GM21619 (cell line): ENCODE results near the gene DARS1.
A peak's percentile ranks its signal among the peaks of the same experiment; 100 is the strongest.

Source experiments
- ATAC-seq: cut with Tn5 transposase; IDR thresholded peaks from one replicate; pipeline ENCODE4 v1.9.1; 2021; ENCODE audit not compliant: unreplicated experiment

DARS1 gene

DNA sequence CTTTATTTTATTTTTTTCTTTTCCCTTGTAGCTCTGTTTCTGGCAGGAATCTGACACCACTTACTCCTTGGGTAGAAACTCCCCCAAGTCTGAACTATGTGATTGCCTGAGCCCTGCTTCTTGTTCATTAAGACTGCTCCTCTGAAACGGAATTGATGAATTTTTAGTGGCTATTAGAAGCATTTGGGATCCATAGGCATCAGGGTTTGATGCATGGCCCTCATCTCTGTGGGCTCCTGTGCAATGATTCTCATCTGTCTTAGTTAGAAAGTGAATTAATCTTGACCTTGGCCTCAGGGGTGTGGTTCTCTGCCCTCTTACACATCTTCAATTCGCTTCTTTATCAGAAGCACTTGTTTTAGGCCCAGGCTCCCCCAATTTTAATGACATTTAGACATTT, 31.0 kb upstream of the DARS1 start:
- ATAC-seq: no peak

DNA sequence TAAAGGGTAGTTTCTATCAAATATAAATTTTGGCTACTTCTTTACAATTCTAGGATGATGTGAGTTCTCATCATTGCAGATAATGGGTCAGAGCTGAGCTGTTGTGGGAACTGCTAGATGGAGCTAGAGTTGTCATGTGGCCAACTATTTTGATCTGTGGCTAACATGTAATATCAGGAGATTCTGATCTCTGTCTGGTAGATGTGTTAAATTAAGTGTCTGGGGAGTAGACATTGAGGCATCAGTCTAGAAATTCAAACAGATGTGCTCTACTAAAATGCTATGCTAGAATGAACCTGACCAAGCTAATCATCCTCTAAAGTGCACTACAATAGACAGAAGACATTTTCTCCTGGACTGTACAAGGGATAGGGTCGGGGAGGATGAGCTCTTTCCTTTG, 30.3 kb upstream of the DARS1 start:
- no peak for ATAC-seq

DNA sequence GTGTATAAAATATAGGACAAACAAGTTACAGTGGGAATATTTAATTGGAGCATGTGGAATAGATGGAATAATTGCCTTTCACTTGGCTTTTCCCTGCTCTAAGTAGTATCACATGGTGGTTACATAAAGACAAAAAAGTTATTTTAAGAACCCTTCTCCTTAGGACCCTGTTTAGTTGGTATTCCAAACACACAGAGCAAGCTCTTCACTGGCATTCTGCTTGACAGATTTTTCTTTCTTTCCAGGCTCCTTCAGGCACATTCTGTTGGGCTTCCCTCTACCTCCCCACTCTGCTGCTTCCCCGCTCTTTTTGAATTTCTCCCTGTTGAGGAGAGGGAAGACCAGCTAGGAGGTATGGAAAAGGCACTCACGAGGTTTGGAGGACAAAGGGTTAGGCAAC, 29.0 kb upstream of the DARS1 start:
- no peak for ATAC-seq

DNA sequence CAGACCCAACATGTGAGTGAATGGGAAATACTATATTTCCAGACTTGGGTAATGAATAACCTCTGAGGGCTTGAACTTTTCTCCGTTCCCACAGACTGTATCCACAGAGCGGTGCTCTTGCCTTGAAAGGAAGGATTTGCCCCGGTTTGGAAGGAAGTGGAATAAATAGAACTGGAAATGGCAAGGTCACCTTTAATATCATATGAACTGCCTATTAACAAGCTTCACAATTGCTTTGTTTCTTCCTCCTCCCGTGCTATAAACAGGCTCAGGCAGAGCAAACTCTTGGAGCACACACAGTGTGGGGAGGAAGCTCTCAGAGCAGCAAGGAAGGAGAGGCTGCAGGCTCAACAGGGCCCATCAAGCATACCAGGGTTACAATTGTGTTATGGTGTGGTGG, 28.5 kb upstream of the DARS1 start:
- no peak for ATAC-seq

DNA sequence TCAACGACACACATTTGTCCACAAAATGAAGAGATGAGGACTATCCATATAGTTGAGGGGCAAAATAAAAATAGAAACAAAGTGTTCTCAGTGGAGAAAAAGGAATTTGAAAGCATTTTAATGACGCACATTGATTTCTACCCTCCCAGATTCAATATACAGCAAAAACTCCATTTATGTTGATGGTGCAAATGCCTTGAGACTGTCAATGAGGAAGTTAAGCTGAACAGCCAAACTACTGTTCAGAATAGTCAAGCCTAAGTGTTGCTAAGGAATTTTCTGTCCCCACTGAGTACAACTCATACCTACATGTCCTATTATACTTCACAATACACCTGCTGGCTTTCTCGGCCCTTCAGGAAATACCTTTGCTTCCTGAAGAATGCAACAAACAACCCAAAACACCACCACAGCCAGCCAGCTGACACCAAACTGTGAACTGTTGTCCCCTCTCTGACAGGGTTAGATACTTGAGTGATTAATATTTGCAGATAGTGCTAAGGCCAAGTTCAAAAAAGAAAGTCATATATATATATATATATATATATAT, 27.8 kb upstream of the DARS1 start:
- ATAC-seq: no peak

DNA sequence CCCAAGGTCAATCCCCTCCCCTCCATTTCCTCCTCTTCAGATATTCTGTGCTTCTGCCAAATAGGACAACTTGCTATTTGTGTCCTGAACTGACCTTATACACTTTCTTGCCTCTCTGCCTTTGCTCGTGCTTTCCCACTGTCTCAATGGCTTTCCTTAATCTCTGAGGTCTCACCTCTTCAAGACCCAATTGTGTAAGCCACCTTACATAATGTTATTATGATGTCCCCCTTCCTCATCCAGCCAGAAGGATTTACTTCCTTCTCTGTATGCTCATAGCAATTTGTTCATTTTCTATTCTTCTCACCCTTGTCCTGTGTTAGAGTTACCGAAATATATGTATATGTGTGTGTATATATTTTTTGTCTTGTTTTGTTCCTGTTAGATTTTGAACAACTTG, 26.9 kb upstream of the DARS1 start:
- no peak for ATAC-seq

DNA sequence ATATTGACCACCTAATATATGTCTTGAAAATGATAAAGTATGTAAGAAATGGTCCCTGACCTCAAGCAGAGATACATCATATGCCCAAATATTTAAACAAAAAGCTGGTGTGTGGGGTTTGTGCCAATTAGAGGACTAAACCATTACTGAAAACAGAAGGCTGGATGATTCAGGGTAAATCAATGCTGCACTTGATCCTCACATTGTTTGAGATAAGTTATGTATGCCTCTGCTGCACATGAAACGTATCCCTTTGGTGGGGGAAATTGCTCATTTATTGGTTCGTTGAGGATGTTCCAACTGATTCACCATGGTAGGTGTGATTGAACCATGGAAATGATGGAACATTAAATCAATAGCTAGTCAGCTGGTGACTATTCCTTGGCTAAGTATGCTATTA, 24.7 kb upstream of the DARS1 start:
- no peak for ATAC-seq

DNA sequence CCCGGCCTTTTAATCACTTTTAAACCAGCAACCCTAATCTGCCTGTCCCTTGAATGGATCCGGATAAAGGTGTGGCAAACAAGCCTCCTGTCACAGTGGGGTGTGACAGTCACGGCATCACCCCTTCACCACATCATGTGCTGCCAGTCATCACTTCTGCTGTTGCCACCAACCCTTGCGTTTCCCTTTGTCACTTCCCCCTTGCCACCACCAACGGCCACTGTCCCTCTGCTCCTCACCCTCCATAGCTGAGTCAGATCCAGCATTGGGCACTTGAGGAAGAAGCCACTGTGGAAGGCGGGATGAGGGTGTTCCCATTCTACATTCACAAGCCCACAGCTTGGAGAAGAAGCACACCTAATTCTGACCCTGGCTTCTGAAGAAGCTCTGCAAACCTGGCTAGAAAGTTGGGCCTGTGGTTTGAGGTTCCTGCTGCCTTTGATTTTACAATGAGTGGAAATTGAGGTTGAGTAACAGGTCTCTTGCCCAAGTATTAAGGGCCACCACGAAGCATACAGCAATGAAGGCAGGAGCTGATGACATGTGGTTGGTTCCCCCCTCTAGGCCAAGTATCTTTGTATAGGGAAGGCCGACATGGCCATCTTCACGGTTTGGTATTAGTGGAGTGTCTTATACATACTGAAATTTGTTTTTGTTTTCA, 22.9 kb upstream of the DARS1 start:
- ATAC-seq: no peak

DNA sequence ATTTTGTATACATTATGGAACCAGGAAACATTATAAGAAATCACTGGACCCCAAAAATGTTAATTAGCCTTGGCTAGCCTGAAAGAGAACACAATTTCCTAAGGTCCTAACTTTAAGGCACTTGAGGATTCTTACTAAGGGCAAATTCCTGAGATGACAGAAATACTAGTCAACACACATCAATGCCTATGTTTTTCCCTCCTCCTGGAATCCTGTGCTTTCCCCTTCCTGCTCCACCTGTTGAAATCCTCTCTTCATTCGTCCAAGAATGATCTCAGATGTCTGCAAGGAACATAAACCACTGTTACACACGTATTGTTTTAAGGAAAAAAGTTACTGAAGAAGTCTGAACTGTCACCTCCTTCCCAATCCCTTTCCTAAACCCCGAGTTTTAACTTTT, 21.2 kb upstream of the DARS1 start:
- ATAC-seq: no peak

DNA sequence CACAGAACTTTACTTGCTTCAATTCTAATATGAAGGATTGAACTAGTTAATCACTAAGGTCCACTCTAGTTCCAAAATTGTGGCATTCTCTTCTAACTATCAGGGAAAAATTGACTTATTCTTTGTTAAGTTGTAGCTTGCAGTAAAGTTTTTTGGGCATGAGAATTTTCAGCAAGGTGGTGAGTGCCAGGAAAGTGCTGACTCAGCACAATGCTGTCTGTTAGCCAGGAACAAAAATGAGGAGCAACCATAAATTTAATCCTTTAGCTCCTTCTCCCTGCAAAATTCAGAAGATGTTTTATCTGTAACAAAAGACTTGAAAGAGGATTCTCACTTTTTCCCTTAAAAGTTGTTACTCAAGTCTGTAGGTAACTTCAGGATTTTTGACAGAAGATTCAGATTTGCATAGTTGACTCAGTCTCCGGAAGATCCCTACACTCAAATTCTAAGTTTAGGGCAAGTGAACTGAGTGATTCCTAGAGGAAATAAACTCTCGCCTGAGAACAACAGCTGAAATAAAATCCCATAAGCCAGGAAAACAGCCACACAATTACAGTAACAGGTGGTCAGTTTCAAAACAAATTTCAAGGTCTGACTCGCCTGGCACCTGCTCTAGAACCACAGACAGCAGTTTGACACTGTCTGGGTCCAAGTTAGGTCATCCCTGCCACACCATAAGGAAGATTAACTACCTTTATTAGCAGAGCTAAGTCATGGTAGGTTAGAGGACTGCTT, 20.2 kb upstream of the DARS1 start:
- peak; percentile 70 for ATAC-seq

DNA sequence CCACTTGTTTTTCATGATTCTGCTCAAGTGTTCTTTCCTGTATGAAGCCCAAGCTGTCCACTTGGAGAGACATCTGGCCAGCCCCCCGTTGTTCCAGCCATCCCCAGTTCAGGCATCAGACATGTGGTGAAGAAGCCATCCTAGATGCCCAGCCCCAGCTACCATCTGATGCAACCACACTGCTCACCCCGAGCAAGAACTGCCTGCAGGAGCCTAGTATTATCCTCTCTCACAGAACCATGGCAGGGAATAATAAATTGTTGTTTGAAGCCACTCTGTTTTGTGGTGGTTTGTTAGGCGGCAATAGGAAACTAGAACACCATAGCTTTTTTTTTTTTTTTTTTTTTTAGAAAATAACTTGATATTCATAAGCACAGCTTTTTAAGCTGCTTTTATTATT, 19.5 kb upstream of the DARS1 start:
- ATAC-seq: no peak

DNA sequence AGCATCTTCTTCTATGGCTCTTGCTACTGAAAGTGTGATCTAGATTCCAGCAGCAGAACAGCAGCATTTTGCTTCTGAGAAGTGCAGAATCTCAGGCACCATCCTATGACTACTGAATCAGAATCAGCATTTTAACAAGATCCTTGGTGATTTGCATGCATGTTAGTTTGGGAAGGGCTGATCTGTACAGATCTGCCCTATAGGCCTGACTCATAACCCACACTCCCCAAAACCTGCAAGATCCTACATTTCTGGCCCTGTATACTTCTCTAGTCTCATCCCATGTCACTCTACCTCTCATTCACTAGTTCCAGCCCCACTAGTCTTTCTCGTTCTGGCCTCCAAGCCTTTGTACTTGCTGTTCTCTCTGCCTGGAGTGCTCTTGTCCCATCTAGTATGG, 15.7 kb upstream of the DARS1 start:
- ATAC-seq: no peak

DNA sequence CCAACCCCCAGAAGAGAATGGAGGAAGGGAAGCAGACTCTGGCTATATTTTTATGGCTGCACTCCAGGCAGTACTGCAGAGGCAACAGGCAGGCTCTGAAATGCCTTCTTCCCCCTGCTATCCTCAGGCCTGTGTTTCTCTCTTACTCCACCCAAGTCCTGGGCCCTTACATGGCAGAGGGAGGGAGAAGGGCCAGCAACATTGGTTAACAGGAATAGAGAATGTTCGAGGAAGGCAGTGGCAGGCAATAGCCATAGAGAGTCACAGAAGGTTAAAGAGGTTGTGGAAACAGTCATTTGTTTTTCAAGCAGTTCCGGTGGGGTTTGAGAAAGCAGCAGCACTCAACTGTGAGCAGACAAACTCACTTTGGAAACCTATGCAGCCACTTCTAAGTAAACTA, 15.1 kb upstream of the DARS1 start:
- ATAC-seq: peak; percentile 69

DNA sequence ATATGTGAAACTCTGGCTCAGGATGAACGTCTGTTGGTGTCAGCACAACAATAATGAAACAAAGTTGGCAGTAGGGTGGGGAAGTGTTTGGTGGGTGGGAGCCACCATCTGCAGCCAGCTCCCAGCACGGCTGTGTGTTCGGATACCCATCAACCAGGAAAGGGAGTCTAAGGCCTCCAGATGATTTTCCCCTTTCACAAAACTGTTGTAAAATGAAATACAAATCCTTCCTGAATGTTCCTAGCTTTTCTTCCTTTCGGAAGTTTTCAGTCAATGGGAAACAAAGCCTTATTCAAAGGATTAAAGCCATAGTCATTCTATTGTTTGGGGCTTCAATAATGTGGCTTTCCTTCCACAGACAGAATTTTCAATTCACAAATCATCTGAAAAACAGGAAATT, 14.5 kb upstream of the DARS1 start:
- ATAC-seq: no peak

DNA sequence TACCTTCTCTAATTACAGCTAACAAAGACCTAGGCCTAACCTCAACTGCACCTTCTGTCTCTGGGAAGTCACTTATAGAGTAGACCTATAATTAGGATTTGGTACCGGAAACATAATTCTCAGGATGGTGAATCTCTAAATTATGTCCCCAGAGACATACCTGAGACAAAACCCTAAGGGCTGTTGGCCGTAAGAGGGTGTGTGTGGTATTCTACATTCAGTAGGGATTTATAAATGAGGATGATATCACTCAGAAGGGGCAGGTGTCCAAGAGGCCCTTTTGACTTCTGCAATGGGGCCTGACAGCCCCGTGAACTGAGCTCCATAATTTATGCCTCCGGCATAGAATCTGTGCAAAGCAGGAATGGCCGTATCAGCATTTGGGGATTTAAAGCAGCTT, 13.5 kb upstream of the DARS1 start:
- ATAC-seq: no peak

DNA sequence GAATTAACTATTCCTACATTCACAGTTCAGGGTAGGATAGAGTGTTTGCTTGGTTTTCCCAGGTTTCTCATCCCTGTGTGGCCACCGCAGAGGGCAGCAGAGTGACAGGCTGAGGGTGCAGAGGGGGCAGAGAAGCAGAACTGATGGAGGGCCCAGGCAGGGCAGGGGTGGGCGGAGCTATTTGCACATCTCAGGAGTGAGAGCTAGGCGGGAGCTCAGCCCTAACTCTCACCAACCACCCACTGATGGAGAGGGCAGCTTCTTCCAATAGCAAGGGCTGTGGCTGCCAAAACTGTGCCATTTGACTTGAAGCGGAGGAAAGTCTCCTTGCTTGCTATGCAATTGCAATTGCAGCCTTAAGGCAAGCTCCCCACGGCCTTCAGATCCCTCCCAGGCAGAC, 12.0 kb upstream of the DARS1 start:
- peak; percentile 58 for ATAC-seq

DNA sequence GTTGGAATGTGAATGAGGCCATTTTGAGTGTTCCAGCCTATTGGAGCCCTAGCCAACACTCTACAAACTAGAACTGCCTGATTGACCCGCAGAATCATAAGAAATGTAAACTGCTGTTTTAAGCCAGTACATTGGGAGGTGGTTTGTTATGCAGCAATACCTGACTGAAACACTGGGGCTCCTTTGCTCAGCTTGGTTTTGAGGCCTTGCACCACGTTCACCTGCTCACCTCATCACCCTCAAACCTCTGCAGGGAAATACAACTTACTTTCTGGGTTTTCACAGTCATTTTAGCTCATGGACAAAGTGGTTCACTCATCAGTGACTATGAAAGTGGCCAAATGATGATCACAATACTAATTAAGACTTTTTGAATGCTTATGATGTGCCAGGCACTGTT, 10.9 kb upstream of the DARS1 start:
- ATAC-seq: no peak

DNA sequence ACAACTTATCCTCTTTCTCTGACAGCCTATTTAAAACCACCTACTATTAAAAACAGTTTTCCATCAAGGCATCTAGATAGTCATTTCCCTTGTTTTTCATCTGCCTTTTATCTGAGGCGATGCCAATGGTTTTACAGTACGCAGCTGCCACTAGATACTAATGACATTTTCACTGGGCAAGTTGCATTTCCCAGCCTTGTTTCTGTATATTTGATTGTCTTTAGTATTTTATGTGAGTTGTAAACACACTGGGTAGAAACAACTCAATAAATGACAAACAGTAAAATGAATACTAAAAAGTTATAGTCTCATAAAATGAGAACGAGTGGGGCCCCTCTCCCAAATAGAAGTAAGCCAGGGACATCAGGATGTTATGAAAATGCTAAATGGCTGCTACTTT, 8.9 kb upstream of the DARS1 start:
- ATAC-seq: no peak

DNA sequence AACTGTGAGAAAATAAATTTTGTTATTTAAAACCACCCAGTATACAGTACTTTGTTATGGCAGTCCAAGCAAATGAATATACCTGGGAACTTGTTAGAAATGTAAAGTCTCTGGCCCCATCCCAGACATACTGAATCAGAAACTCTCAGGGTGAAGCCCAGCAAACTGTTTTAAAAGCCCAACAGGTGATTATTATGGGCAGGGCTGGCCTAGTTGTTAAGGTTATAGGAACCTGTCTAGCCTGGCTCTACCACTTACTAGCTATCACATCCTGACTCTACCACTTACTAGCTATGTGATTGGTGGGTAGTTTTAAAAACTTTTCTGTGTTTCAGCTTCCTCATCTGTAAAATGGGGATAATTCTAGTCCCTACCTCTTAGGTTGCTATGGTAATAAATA, 8.0 kb upstream of the DARS1 start:
- ATAC-seq: no peak

DNA sequence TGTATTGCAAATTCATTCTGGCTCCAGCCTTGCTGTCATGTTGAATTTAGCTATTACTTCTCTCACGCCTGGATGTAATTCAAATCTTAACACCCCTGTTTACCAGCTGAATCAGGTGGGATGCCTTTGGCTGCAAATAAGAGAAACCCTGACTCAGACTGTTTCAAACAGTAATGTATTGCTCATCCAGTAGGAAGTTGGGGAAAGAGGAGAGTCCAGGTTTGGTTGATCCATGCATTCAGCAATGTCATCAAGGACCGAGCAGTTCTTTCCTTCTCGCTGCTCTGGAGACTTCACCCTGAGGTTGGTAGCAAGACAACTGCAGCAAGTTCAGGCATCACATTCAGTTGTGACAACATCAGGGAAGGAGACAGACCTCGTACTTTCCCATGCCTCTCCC, 6.4 kb upstream of the DARS1 start:
- no peak for ATAC-seq

DNA sequence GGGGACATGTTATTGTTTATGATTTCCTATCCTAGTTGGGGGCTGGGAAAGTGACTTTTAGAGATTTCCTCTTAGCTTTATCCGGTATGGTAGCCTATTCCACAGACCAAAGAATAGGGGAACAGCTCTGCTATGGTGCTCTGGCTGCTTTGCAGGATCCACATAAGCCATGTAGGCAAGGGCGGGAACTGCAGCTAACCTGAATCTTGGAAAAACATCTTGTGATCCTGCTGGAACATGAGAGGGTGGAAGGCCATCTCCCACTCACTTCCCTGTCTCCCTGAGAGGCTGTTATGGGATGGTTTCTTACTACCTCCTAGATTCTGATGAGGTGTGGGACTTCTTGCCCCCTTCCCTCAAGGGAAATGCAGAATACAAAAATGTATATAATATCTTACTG, 2.0 kb upstream of the DARS1 start:
- ATAC-seq: no peak

DNA sequence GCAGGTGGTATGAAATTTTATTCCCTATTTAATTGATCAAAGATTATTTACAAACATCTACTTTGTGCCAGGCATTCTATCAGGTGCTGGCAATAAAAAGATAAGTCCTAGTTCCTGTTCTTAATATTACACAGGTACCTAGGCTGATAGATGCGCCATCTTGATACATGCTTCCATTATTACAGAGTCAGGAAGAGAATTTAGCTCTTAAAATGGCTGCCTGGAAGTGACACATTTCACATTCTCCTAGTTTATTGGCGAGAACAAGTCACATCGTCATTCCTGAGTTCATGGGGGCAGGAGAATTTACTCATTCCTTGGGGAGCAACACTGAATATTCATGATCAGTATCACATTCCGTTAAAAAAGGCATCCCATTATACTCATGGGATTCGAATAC, 1.1 kb upstream of the DARS1 start:
- ATAC-seq: no peak
